COR-L47 (cell line): Measurements from ENCODE around the gene STK40.

Experiments
- DNase-seq: peaks from one replicate; lab custom pipeline; 2025; lab: John Stamatoyannopoulos, UW

STK40 gene

GRCh38 chr1:36369061-36369861, 16.5 kb downstream of the STK40 start:
- peak; percentile 64 for DNase-seq

DNA sequence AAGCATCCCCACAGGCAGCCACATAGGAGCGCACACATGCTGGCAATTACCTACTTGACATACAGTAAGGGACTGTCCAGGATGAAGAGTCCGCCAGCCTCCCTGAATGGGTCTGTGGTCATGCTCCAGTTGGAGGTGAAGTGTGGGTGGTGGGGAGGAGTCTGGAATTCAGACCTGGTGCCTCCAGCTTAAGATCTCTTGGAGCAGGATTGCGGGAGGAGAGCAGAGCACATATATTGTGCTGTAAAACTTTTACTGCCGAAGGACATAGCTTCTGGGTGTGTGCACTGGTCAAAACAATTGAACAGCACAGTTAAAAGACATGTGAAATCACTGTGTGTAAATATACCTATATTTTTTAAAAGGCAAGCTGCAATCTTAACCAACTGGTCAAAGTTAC, 17.9 kb downstream of the STK40 start:
- DNase-seq: no peak

DNA sequence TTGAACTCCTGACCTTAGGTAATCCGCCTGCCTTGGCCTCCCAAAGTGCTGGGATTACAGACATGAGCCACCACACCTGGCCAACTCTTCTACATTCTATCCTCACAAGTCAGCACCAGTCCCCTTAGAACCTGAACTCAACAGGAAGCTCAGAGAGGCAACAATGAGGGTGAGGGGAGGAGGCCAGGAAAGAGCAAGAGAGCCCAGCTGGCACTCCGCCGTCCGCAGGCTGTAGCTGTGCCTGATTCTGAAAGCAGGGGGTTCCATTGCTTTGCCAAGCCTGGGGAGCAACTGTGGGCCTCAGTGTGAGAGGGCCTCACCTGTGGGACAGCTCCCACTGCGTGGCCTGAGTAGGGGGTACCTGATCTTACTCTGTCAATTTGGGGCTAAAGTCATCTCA, 18.7 kb downstream of the STK40 start:
- DNase-seq: no peak

DNA sequence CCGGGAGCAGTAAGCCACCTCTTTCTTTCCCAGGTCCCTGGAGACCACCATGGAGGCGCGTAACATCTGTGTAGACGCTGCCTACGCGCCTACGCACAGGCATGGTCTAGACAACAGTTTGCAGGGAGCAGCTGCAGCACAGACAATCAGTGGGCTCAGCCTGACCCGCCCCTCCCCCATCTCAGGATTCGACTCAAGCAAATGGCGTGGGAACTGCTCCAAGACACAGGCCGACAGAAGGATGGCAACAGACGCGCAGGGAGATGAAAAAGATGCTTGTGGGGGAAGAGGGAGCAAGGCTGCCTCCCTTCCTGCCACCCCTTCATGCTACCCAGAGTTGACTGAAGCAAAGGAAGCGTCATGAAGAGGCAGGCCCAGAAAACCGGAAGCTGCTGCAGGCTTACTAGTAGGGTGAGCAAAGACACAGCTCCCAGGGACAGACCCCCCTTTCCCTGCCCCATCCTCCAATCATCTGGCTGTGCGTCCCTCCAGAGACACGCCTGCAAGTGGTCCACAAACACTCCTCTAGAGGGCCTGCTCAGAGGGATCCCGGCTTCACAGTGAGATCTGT, 19.5 kb downstream of the STK40 start:
- no peak for DNase-seq

GRCh38 chr1:36365381-36365780, 20.3 kb downstream of the STK40 start:
- no peak for DNase-seq

- DNase-seq: no peak
Measured at GRCh38 chr1:36359911-36360550, 25.7 kb downstream of the STK40 start.

GRCh38 chr1:36359383-36359782, 26.3 kb downstream of the STK40 start:
- DNase-seq: no peak

DNA sequence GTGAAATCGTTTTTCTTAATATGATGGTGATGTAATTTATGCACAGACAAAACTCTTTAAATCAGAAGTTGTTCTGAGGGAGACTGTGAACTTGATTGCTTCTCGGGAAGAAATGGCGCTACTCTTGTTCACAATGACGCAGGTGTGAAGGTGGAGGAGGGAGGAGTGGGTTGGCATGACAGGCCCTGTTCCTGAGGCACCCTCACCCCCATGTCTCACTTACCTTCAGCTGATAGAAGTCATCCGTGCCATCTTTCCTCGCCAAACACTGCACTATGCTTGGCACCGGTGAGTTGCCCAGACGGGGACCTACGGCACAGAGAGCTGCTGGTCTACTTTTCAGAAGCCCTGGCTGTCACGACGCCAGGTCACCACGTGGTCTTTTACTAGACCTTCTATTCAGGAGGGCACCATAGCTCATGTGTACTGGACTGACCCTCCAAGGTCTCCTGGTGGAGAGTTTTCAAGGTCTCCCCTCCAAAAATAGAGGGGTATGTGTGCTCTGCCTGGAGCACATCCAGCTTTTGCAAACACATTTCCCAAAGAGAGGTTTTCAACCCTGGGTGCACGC, 27.1 kb downstream of the STK40 start:
- no peak for DNase-seq

DNA sequence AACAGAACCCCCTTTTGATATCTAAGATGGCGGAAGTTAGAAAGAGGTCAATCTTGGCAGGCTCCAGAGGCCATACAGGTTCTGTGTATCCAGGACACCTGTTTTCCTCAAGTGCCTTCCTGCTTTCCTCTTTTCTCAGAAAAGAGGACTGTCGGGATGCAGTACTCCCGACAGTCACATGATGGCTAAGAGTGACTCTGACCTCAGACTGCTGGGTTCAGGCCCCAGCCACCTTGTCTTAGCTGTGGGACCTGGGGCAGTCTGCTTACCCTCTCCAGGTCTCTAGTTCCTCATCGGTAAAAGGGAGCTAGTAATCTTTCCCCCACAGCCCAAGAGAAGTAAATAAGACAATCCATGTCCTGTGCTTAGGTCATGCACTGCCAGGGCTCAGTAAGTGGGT, 29.9 kb downstream of the STK40 start:
- DNase-seq: no peak

DNA sequence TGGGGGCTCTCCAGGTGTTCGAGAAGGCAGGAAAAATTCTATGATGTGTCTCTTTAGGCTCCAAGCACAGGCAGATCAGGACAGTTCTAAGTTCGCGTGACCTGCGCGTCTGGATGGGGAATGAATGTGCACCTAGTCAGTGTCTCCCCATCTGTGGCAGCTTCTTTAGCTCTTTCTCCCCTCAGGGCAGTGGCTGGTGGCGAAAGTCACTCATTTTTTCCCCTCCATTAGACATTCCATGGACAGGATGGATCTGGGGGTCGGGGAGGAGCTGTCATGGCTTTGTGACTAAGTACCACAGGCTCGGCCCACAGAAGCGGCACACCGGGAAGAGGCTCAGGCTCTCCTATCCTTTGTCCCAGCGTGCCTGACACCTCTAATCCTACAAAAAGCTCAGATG, 31.2 kb downstream of the STK40 start:
- DNase-seq: no peak

DNA sequence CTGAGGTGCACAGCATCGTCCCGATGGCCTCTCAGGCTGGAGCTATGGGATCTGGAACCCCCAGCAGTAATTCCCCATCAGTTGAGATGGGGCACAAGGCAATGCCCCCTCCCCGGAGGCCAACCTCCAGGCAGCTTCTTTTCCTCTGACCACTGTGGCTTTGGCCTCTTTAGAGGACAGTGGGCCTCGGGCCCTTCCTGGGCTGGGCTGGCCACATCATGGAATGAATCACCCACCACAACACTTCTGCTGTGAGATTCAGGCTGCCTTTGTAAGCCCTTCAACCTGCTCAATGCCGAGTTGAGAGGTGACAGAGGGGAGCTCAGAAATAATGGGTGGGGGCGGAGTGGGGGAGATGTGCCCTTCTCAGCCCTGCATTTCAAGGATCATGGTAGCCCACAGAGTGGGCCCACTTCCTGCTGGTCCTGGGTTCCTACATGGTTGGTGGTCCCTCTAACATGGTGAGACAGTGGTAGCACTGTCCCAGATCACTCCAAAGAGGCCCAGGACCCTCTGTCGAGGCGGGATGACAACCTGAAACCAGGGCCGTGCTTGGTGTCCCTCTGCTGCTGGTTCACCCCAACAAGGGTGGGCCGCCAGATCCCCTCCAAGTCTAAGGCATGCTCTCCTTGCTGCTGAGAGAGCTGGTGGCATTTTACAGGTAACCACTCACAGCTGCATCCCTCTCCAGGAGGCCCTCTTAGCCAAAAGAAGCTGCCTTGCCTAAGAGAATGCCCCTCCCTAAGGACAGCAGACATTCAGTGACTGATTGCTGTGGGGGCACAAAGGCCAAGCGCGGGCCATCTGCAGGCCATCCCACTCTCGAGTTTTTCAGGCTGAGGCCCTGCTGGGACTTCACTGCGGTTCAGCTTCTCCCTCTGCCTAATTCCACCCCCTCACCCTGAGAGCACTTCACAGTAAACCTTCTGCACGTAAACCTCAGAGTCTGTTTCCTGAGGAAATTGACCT, 32.5 kb downstream of the STK40 start:
- no peak for DNase-seq

GRCh38 chr1:36352125-36352909, 33.4 kb downstream of the STK40 start:
- no peak for DNase-seq

GRCh38 chr1:36351227-36351977, 34.3 kb downstream of the STK40 start:
- DNase-seq: no peak

DNA sequence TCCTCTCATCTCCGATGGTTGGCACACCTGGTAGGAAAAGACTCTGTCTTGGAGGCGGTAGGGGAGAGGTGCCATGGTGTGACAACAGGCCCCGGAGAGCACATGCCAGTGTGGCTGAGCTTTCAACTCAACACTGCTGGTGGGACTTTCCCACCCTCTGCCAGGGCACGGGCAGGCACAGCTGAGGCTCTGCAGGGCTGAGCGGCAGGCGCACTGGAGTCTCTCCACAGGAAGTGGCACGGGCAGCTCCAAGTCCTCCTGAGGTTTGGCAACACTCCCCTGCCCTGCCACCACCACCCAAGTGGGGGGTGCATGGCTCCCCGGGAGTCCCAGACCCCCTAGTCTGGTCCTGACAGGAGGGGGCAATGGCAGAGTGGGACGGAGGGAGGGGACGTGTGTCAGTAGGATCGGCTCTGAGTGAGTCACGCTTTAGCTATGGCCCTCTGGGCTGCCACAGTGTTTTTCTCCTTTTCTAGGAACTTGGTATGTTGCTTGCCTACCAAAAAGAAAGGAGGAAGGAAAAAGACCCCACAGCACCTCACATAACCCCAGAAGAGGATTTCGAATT, 35.0 kb downstream of the STK40 start:
- DNase-seq: no peak

DNA sequence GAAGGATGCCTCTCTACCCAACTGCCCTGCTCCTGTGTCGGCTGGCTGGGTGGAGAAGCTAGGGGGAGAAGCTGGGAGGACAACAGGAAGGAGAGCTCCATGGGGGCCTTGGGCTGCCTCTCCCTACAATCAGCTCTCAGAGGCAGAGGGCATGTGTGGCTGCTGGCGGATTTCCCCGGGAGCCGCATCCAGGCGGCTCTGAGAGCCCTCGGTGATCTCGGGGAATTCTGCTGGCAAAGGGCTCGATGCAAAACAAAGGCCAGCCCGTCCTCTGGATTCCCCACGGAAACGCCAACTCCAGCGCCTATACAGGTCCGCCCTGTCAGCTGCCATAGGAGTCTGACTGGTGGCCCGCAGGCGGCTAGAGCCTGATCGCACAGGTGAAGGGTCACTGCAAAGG, 35.9 kb downstream of the STK40 start:
- DNase-seq: no peak

GRCh38 chr1:36349241-36349671, 36.5 kb downstream of the STK40 start:
- no peak for DNase-seq

DNA sequence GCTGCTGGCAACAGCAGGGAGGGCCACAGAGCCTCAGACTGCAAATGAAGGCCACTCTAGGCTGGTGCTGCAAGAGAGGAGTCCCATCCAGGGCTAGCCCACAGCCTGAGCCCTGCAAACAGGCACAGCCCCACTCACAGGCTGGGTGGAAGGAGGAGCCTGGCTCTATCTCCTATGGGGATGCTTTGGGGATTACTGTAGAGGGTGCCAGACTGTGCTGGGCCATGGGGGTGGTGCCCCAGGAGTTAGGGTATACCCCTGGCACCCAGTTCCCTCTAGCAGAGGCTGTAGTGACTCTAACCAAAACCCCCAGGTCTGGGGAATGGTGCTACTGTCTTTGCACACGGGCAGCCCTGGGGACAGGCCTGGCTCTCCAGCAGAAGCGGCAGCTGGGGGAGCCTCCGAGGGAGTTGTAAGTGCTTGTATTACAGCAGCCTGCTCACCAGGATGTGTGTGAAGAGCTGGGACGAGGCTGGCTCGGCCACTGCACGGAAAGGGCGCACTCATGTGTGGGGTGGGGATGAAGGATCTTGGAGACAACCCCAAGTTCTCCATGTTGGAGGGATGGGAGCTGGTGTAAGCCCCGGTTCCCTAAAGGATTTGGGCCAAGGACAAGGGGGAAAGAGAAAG, 38.9 kb downstream of the STK40 start:
- no peak for DNase-seq

DNA sequence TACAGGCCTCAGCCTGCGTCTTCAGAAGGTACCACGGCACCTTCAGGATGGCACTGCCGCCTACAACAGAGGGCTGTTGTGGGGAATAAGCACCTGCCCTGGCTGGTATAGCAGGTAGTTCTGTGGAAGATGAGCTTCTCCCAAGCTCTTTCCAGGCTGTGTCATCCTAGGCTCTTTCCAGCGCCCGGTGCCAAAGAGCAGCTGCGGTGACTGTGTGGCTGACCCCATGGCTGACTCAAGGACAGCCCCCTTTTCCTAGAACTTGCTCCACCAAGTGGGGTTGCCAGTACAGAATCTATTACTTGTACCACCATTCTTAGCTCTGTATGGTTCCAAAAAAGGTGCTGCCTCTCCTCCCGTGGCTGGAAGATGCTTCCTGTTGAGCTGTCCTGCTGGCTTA, 40.4 kb downstream of the STK40 start:
- no peak for DNase-seq

DNA sequence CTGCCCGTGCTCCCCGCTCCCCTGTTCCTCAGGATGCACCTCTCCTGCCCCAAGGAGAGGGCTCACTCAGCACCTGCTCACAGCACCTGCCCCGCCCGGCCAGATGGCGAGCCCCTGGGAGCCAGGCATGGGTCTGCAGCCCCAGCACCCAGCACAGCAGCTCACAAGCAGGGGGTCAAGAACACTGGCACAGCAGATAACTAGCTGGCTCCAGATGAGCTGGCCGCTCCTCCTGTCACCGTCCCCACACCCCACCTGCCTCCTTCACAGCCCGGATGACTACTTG, 41.4 kb downstream of the STK40 start:
- DNase-seq: no peak
